HL-60 (cell line): ENCODE results near the gene ANKS1B.

Experiments used
- DNase-seq, 2 experiments: peaks; one replicate each; pipeline ENCODE4 v3.0.0-alpha.2; 2010 to 2020; ENCODE audit warnings: low read depth in 1 of 2, low spot score in 1 of 2
- H3K27ac ChIP-seq: fragments of 250-450 bp; sonication (Bioruptor Pico); replicated peaks from 2 replicates; pipeline ENCODE4 v1.5.1; 2020; ENCODE audit warnings: mild to moderate bottlenecking, moderate library complexity
- H3K27me3 ChIP-seq: fragments of 250-450 bp; sonication (Bioruptor Pico); 2 replicates; pipeline ENCODE4 v1.5.1; 2021; ENCODE audit warnings: mild to moderate bottlenecking, moderate library complexity; ENCODE audit not compliant: insufficient read depth, poor library complexity, severe bottlenecking
- H3K4me3 ChIP-seq: replicated peaks from 2 replicates; pipeline ENCODE4 v1.5.1; 2011; ENCODE audit warnings: mild to moderate bottlenecking, control low read depth, low read length; ENCODE audit not compliant: insufficient read depth
- GABPA ChIP-seq: IDR thresholded peaks from 2 replicates; pipeline ENCODE4 v1.6.1; 2012; ENCODE audit warnings: low read depth
- POLR2AphosphoS5 ChIP-seq: IDR thresholded peaks from 2 replicates; pipeline ENCODE4 v1.6.1; 2012; ENCODE audit warnings: low read depth
- REST ChIP-seq: IDR thresholded peaks from 2 replicates; pipeline ENCODE4 v1.6.1; 2012; ENCODE audit warnings: low read depth; ENCODE audit not compliant: insufficient replicate concordance
- SPI1 ChIP-seq: IDR thresholded peaks from 2 replicates; pipeline ENCODE4 v1.6.1; 2012; ENCODE audit warnings: low read depth, mild to moderate bottlenecking, borderline replicate concordance
- TF ChIP-seq, protein P1 (sequence below): IDR thresholded peaks from one replicate; pipeline ENCODE4 v1.5.1; 2011; ENCODE audit warnings: low read length, control low read depth, inconsistent platforms; ENCODE audit not compliant: insufficient read depth

ANKS1B gene

DNA sequence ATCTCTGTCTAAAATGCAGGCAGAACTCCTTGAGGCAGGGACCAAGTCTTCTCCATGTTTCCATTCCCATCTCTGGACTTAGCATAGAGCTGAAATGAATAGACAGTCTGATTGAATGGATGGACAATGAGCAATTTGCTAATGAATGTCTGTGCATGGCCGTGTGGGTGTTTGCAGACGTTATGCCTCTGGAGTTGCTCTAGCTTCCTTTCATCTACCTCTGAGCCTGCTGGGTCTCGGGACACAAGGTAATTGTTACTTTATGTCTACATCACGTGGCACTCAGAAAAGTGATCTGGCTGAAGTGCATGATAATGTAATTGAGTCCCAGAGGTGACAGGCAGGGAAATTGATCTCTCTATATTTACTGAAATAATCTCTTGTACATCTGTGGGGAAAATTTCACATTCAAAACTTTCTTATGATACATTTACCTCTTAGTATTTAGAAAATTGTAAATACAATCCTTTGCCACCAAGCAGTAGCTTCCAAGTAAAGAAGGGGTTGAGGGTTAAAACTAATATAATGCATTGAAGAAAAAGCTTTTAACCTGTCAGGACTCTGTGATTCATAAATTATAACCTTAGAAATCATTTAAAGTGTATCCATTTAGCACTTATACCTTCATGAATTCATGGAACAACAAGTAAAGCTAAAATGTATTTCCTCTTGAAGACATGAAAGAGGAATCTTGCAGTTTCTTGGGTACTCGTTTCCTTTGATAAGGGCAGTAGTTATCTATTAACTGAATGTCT is 915.6 kb downstream of the ANKS1B start:
- no peaks in the 10 kb centered on the region for H3K27me3 ChIP-seq
- no peak overlapping the region for H3K4me3 ChIP-seq
- DNase-seq: no peak
- H3K27ac ChIP-seq: no peak overlapping the region
- TF ChIP-seq, protein P1, sequence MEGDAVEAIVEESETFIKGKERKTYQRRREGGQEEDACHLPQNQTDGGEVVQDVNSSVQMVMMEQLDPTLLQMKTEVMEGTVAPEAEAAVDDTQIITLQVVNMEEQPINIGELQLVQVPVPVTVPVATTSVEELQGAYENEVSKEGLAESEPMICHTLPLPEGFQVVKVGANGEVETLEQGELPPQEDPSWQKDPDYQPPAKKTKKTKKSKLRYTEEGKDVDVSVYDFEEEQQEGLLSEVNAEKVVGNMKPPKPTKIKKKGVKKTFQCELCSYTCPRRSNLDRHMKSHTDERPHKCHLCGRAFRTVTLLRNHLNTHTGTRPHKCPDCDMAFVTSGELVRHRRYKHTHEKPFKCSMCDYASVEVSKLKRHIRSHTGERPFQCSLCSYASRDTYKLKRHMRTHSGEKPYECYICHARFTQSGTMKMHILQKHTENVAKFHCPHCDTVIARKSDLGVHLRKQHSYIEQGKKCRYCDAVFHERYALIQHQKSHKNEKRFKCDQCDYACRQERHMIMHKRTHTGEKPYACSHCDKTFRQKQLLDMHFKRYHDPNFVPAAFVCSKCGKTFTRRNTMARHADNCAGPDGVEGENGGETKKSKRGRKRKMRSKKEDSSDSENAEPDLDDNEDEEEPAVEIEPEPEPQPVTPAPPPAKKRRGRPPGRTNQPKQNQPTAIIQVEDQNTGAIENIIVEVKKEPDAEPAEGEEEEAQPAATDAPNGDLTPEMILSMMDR: no peak
- TF ChIP-seq GABPA: no peak

- no peak for TF ChIP-seq REST
- H3K4me3 ChIP-seq: no peak overlapping the region
- DNase-seq: no peak
- H3K27ac ChIP-seq: no peak overlapping the region
- H3K27me3 ChIP-seq: no peaks in the 10 kb centered on the region
Measured at GRCh38 chr12:99067171-99067785, 917.5 kb downstream of the ANKS1B start.

GRCh38 chr12:99066726-99067125 is 918.0 kb downstream of the ANKS1B start:
- no peak overlapping the region for H3K27ac ChIP-seq
- H3K4me3 ChIP-seq: no peak overlapping the region
- TF ChIP-seq REST (no peak), SPI1 (no peak), POLR2AphosphoS5 (no peak), GABPA (no peak)
- TF ChIP-seq, protein P1: no peak
- no peaks in the 10 kb centered on the region for H3K27me3 ChIP-seq
- no peak for DNase-seq

GRCh38 chr12:99063182-99063581 is 921.6 kb downstream of the ANKS1B start:
- Histone ChIP-seq H3K27me3 (no peaks in the 10 kb centered on the region), H3K27ac (no peak overlapping the region), H3K4me3 (no peak overlapping the region)
- DNase-seq: no peak
- TF ChIP-seq REST (no peak), POLR2AphosphoS5 (no peak), SPI1 (no peak), GABPA (no peak)
- TF ChIP-seq, protein P1: no peak
